Peyer's patch (tissue), 4 donors: ENCODE measurements around the gene KNG1.

Experiments
- CTCF ChIP-seq, 6 experiments: fragments of 450-650 bp in 4 of 6; fragments of 200-600 bp in 2 of 6; sonication (generic) in 1 of 6; IDR thresholded peaks; one replicate each; pipeline ENCODE4 v1.5.1; 2017 to 2019; ENCODE audit warnings: antibody characterized with exemption in 6 of 6, mild to moderate bottlenecking in 3 of 6, moderate library complexity in 1 of 6
- POLR2A ChIP-seq, 2 donors: fragments of 450-650 bp; IDR thresholded peaks; one replicate each; pipeline ENCODE4 v1.5.1; 2017; ENCODE audit warnings: antibody characterized with exemption in 2 of 2, mild to moderate bottlenecking in 2 of 2, moderate library complexity in 2 of 2

GRCh38 chr3:186671051-186671450 is 46.1 kb upstream of the KNG1 start:
- TF ChIP-seq POLR2A (IDR thresholded peaks at IDR 0.05) (no peak), CTCF (IDR thresholded peaks at IDR 0.05) (no peak)
